ENCODE data around the gene TMEM150B. TPM values are rescaled to one million over a fixed set of nuclear protein-coding genes. Genes with fewer than 3 reads are reported as not detected.

The TMEM150B gene
- total RNA-seq, 1 donor from 2014 or later = not detected

- Mint-ChIP-seq H3K27ac (ENCODE audit: unreplicated experiment) (peak overlapping the region; percentile 58), H3K4me1 (peaks cover 20% of the 10 kb centered on the region), H3K9me3 (peaks cover 2% of the 10 kb centered on the region), H3K27me3 (ENCODE audit: low read depth) (no peaks in the 10 kb centered on the region), H3K36me3 (ENCODE audit: low read depth) (peaks cover 3% of the 10 kb centered on the region), H3K4me3 (no peak overlapping the region)
- DNase-seq (ENCODE audit: low read depth, low spot score) = no peak
- no peak for TF ChIP-seq CTCF (conservative IDR thresholded peaks at IDR 0.05)
Measured at GRCh38 chr19:55314396-55314795, 10.7 kb downstream of the TMEM150B start.

GRCh38 chr19:55312621-55313512 lies 12.3 kb downstream of the TMEM150B start:
- no peak for TF ChIP-seq CTCF (conservative IDR thresholded peaks at IDR 0.05)
- H3K27ac Mint-ChIP-seq (ENCODE audit: unreplicated experiment) = peak overlapping the region; percentile 35
- peaks cover 2% of the 10 kb centered on the region for H3K9me3 Mint-ChIP-seq
- H3K27me3 Mint-ChIP-seq (ENCODE audit: low read depth) = no peaks in the 10 kb centered on the region
- H3K36me3 Mint-ChIP-seq (ENCODE audit: low read depth) = peaks cover 6% of the 10 kb centered on the region
- no peak overlapping the region for H3K4me3 Mint-ChIP-seq
- peaks cover 24% of the 10 kb centered on the region for H3K4me1 Mint-ChIP-seq
- no peak for DNase-seq (ENCODE audit: low read depth, low spot score)

DNA sequence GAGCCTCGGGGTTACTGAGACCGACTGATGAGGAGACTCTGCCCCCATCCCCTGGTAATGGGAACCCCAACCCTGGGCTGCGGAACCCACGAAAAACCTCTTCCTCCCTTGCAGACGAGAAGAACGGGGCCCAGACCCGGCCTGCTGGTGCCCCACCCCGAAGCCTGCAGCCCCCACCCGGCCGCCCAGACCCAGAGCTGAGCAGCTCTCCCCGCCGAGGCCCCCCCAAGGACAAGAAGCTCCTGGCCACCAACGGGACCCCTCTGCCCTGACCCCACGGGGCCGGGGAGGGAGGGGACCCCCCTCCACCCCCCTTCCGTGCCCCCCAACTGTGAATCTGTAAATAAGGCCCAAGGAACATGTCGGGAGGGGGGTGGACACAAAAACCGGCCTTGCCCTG lies 13.3 kb downstream of the TMEM150B start:
- Mint-ChIP-seq H3K4me3 (no peak overlapping the region), H3K9me3 (peaks cover 2% of the 10 kb centered on the region), H3K27me3 (ENCODE audit: low read depth) (no peaks in the 10 kb centered on the region), H3K36me3 (ENCODE audit: low read depth) (peaks cover 10% of the 10 kb centered on the region), H3K27ac (ENCODE audit: unreplicated experiment) (no peak overlapping the region), H3K4me1 (peaks cover 24% of the 10 kb centered on the region)
- no peak for TF ChIP-seq CTCF (conservative IDR thresholded peaks at IDR 0.05)
- no peak for DNase-seq (ENCODE audit: low read depth, low spot score)

DNA sequence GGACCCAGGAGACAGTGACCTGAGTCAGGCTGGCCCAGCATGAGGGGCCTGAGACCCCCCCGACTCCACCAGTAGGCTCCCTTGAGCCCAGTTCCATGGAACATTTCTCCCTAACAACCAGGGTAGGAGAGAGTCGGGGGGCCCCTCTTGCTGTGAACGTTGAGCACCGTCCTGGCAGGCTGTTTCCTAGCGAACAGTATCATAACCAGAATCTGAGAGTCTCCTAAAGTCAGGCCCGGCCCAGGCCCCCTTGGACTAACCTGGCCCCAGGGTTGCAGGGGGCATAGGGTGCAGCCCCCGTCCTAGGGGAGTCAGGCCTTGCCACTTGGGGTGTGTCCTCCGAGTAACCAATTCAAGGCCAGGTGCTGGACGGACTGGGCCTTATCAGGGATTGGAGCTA lies 13.7 kb downstream of the TMEM150B start:
- H3K9me3 Mint-ChIP-seq = peaks cover 2% of the 10 kb centered on the region
- peaks cover 10% of the 10 kb centered on the region for H3K36me3 Mint-ChIP-seq (ENCODE audit: low read depth)
- no peak for TF ChIP-seq CTCF (conservative IDR thresholded peaks at IDR 0.05)
- no peak for DNase-seq (ENCODE audit: low read depth, low spot score)
- H3K27me3 Mint-ChIP-seq (ENCODE audit: low read depth) = no peaks in the 10 kb centered on the region
- H3K4me3 Mint-ChIP-seq = no peak overlapping the region
- no peak overlapping the region for H3K27ac Mint-ChIP-seq (ENCODE audit: unreplicated experiment)
- peaks cover 23% of the 10 kb centered on the region for H3K4me1 Mint-ChIP-seq

GRCh38 chr19:55310498-55310897 lies 14.6 kb downstream of the TMEM150B start:
- peaks cover 12% of the 10 kb centered on the region for H3K36me3 Mint-ChIP-seq (ENCODE audit: low read depth)
- H3K9me3 Mint-ChIP-seq = no peaks in the 10 kb centered on the region
- TF ChIP-seq CTCF (conservative IDR thresholded peaks at IDR 0.05) = no peak
- DNase-seq (ENCODE audit: low read depth, low spot score) = no peak
- no peak overlapping the region for H3K27ac Mint-ChIP-seq (ENCODE audit: unreplicated experiment)
- H3K4me3 Mint-ChIP-seq = peak overlapping the region; percentile 29
- H3K4me1 Mint-ChIP-seq = peaks cover 21% of the 10 kb centered on the region
- H3K27me3 Mint-ChIP-seq (ENCODE audit: low read depth) = no peaks in the 10 kb centered on the region
